Prostate gland (tissue), 2 donors: Measurements from ENCODE around the gene TMTC4. TPM values are rescaled to one million over a fixed set of nuclear protein-coding genes. Genes with fewer than 3 reads are reported as not detected.
A peak's percentile ranks its signal among the peaks of the same experiment; 100 is the strongest.

Experiments used
- DNase-seq: peaks from one replicate; pipeline ENCODE4 v3.0.0-alpha.2; 2019; ENCODE audit warnings: low spot score
- H3K27ac ChIP-seq, 2 donors: fragments of 200-600 bp; sonication (generic); 2 replicates each; pipeline ENCODE4 v1.5.1; 2017 to 2019
- H3K27me3 ChIP-seq: fragments of 200-600 bp; sonication (generic); replicated peaks from 2 replicates; pipeline ENCODE4 v1.5.1; 2019; ENCODE audit not compliant: insufficient read depth
- H3K36me3 ChIP-seq, 2 donors: fragments of 200-600 bp; sonication (generic); 1 replicate in 1 of 2; 2 replicates in 1 of 2; pipeline versions ENCODE4 v1.5.1 to v1.8.1; 2017 to 2019
- H3K4me1 ChIP-seq: fragments of 200-600 bp; sonication (generic); replicated peaks from 2 replicates; pipeline ENCODE4 v1.5.1; 2019
- H3K4me3 ChIP-seq, 2 donors: fragments of 200-600 bp; sonication (generic); 2 replicates each; pipeline ENCODE4 v1.5.1; 2017 to 2019
- H3K9me3 ChIP-seq: fragments of 200-600 bp; sonication (generic); 2 replicates; pipeline ENCODE4 v1.5.1; 2017
- POLR2A ChIP-seq: fragments of 450-650 bp; IDR thresholded peaks from one replicate; pipeline ENCODE4 v1.6.1; 2016; ENCODE audit warnings: antibody characterized with exemption, mild to moderate bottlenecking
- POLR2AphosphoS5 ChIP-seq: sonication (generic); formaldehyde crosslinking; IDR thresholded peaks from one replicate; pipeline ENCODE4 v1.6.1; 2017; ENCODE audit warnings: antibody characterized with exemption
- WGBS: methylation state at CpG from one replicate; pipeline ENCODE4 v1.1.5; 2018; 5-methylcytosine and 5-hydroxymethylcytosine counted together
- intact Hi-C: fragments of 100-400 bp; cut with DNase I; formaldehyde crosslinking; loops from one replicate; pipeline ENCODE4 v1.14.2; 2022
- total RNA-seq, 2 donors: library from RNA; depleted of rRNA; stranded (reverse); fragments of >200 nt; gene quantifications; one replicate each; pipeline ENCODE4 v1.1.0, GENCODE V29; 2016
- TF ChIP-seq, protein P1 (sequence below), 4 experiments: fragments of 200-600 bp in 2 of 4; fragments of 450-650 bp in 2 of 4; sonication (generic) in 2 of 4; IDR thresholded peaks; 1 replicate in 3 of 4; 2 replicates in 1 of 4; pipeline ENCODE4 v1.5.1; 2016 to 2019; ENCODE audit warnings: antibody characterized with exemption in 4 of 4, mild to moderate bottlenecking in 2 of 4, moderate library complexity in 2 of 4

Gene TMTC4
- total RNA-seq, 2 donors from 2014 or later, result 20.2 to 22.4 TPM

DNA sequence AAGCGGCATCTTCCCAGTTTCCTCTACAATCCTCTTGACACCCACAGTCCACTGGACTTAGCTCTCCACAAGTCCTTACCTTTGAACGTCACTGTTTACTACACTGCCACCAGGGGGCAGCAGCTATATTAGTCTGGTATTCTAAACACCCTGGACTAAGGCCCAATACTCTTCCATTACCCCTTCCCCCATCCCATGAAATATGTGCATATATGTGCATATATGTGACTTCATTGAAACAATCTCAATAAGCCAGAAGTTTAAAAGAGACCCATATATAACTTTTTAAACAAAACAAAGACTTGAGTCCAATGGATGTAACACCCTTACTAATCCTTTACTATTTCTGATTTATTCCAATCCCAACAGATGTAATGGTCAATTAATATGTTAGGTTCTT is 101.5 kb downstream of the TMTC4 start:
- no peak overlapping the region for H3K27ac ChIP-seq
- H3K9me3 ChIP-seq, result no peaks in the 10 kb centered on the region
- no peak overlapping the region for H3K4me3 ChIP-seq
- peak; percentile 9 for TF ChIP-seq POLR2AphosphoS5
- TF ChIP-seq, protein P1, sequence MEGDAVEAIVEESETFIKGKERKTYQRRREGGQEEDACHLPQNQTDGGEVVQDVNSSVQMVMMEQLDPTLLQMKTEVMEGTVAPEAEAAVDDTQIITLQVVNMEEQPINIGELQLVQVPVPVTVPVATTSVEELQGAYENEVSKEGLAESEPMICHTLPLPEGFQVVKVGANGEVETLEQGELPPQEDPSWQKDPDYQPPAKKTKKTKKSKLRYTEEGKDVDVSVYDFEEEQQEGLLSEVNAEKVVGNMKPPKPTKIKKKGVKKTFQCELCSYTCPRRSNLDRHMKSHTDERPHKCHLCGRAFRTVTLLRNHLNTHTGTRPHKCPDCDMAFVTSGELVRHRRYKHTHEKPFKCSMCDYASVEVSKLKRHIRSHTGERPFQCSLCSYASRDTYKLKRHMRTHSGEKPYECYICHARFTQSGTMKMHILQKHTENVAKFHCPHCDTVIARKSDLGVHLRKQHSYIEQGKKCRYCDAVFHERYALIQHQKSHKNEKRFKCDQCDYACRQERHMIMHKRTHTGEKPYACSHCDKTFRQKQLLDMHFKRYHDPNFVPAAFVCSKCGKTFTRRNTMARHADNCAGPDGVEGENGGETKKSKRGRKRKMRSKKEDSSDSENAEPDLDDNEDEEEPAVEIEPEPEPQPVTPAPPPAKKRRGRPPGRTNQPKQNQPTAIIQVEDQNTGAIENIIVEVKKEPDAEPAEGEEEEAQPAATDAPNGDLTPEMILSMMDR (IDR thresholded peaks at IDR 0.05), result peak; percentile 49 to 77 (median 56)
- TF ChIP-seq POLR2A, result no peak
- H3K4me1 ChIP-seq, result no peaks in the 10 kb centered on the region
- WGBS, result 36% methylated on average over 2 of the region's 2 CpGs
- no peaks in the 10 kb centered on the region for H3K36me3 ChIP-seq
- no peaks in the 10 kb centered on the region for H3K27me3 ChIP-seq
- intact Hi-C loops, result no loop called here
- peak; percentile 71 for DNase-seq

DNA sequence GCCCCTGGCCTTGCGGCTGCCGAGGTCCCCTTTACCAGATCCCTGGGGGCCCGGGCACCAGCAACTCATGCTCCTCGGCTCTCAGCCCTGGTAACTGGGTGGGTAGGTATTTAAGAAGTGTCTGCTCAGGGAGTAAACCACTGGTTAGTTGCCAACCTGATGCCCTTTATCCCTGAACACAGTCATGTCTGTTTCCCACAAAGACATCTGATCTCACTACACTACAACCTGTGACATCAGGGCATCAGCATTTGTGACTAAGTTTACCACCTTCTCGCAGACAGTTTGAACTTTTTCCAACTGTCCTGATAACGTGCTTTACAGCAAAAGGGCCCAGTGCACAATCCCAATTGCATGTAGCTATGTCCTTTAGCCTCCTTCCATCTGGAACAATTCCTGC is 108.1 kb downstream of the TMTC4 start:
- Histone ChIP-seq H3K4me1 (no peaks in the 10 kb centered on the region), H3K27me3 (no peaks in the 10 kb centered on the region), H3K4me3 (no peak overlapping the region), H3K36me3 (no peaks in the 10 kb centered on the region), H3K9me3 (no peaks in the 10 kb centered on the region), H3K27ac (no peak overlapping the region)
- WGBS, result 92% methylated on average over 6 of the region's 6 CpGs
- intact Hi-C loops, result no loop called here
- DNase-seq, result no peak
- TF ChIP-seq POLR2AphosphoS5, result no peak
- TF ChIP-seq POLR2A, result no peak
- TF ChIP-seq, protein P1 (IDR thresholded peaks at IDR 0.05), result no peak

DNA sequence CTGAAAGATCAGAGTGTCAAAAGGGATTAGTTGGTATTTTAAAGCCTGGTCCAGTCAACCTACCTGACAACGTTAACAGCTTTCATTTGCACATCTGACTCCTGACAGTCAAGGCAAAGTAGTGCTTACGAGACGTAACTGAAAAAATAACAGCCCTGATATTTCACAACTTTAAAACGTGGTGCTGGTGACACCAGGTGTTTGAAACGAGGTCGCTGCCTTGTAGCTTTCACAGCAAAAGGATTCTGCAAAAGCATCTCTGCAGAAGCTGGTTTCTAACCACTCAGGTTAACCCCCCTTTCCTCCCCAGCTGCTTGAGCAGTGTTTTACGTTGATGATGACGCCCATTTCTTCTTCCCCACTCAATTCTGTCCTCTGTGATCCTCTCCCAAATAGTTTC is 109.3 kb downstream of the TMTC4 start:
- no peaks in the 10 kb centered on the region for H3K36me3 ChIP-seq
- WGBS, result 74% methylated on average over 8 of the region's 8 CpGs
- DNase-seq, result no peak
- H3K4me1 ChIP-seq, result no peaks in the 10 kb centered on the region
- TF ChIP-seq, protein P1 (IDR thresholded peaks at IDR 0.05), result no peak
- TF ChIP-seq POLR2A, result no peak
- no peak for TF ChIP-seq POLR2AphosphoS5
- no peaks in the 10 kb centered on the region for H3K27me3 ChIP-seq
- H3K4me3 ChIP-seq, result no peak overlapping the region
- H3K27ac ChIP-seq, result no peak overlapping the region
- H3K9me3 ChIP-seq, result no peaks in the 10 kb centered on the region
- intact Hi-C loops, result no loop called here

DNA sequence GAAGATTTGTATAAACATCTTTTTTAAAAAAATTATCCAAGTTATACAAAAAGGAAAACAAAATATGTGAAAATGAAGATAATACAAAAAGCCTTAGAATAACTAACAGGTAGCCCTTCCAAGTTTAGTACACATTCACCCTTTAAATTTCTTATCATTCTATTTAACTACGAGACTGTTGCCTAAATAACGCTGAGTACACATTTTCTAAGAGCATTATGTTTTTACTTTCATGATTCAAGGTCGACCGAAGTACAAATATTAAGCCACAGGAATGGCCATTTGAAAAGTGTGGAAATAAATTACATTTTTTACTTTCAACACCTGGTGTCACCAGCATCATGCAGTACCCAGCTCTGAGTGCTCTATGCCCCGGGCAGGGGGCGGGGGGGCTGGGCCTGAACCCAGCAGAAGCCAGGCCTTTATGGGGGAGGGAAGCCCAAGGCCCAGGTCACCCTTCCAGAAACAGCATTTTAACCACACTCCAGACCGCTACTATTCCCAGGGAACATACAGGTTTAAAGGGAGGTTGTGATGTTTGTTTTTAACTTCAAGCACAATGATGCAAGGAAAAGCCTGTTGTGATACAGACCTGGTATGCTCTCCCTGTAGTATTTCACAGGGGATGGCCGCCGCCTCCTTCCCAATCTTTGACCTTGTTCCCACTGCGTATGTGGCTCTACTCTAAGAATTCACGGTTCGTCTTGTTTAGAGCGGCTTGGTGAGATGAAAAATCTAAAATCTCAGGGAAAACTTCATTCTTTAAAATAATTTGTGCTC is 110.0 kb downstream of the TMTC4 start:
- TF ChIP-seq, protein P1 (IDR thresholded peaks at IDR 0.05), result no peak
- TF ChIP-seq POLR2AphosphoS5 (no peak), POLR2A (no peak)
- no peaks in the 10 kb centered on the region for H3K9me3 ChIP-seq
- 76% methylated on average over 13 of the region's 13 CpGs for WGBS
- no peak overlapping the region for H3K27ac ChIP-seq
- no peak for DNase-seq
- no peaks in the 10 kb centered on the region for H3K27me3 ChIP-seq
- intact Hi-C loops, result no loop called here
- H3K4me3 ChIP-seq, result no peak overlapping the region
- no peaks in the 10 kb centered on the region for H3K4me1 ChIP-seq
- no peaks in the 10 kb centered on the region for H3K36me3 ChIP-seq

DNA sequence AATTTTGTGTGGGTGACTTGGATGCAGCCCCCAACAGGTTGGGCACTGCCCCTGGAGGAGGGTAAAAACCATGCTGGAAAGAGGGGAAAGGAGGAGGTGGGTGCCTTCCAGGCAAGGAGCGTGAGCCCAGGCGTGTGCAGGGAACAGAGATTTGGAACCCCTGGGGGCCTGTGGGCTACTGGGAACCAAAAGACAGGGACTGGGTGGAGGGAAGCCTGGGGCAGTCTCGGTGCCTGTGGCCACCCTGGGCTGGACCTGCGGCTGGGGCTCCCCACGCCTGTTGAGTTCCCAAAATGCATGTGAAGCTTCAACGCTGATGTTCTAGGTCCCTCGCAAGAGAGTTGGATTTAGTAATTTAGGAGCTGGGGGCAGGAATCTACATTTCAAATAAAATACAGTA is 110.8 kb downstream of the TMTC4 start:
- TF ChIP-seq POLR2AphosphoS5, result no peak
- TF ChIP-seq POLR2A, result no peak
- TF ChIP-seq, protein P1 (IDR thresholded peaks at IDR 0.05), result no peak
- Histone ChIP-seq H3K27ac (no peak overlapping the region), H3K4me1 (no peaks in the 10 kb centered on the region), H3K4me3 (no peak overlapping the region), H3K9me3 (no peaks in the 10 kb centered on the region), H3K27me3 (no peaks in the 10 kb centered on the region), H3K36me3 (no peaks in the 10 kb centered on the region)
- intact Hi-C loops, result no loop called here
- DNase-seq, result no peak
- WGBS, result 96% methylated on average over 7 of the region's 7 CpGs
